Measurements from ENCODE around the gene PHTF2. TPM values are rescaled to one million over a fixed set of nuclear protein-coding genes. Genes with fewer than 3 reads are reported as not detected.

Gene PHTF2
- total and polyA plus RNA-seq, 2 donors (not counting 3 experiments of a cell fraction or from before 2014, with no cell fraction given), result 13.3 to 21.4 TPM

DNA sequence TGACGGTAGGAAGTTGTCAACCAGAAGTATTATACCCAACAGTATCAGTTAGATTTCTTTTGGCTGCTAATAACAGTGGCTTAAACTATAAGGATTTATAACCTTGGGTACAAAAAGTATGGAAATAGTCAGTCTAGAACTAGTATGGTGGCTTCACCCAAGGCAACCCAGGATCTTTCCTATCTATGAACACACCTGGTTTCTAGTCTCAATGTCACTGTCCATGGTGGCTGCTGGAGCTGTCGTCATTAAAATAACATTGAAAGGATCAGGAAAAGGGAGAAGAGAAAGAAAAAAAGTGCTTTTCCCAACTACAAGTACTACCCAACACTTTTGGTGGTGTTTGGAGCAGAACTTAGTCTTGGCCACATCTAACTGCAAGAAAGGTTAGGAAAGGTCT lies 27.7 kb downstream of the PHTF2 start:
- Histone ChIP-seq H3K4me1 (ENCODE audit: control insufficient read depth, extremely low read depth, insufficient read depth, low read length) (no peaks in the 10 kb centered on the region), H3K4me2 (ENCODE audit: insufficient read depth, low read length) (no peak overlapping the region), H3K27ac (ENCODE audit: insufficient read depth, low read depth, low read length) (no peak overlapping the region), H2AFZ (ENCODE audit: low read depth, low read length) (no peak overlapping the region), H3K4me3 (replicated peaks in 1 of 3; ENCODE audit: insufficient read depth in 1 of 3, low read depth in 1 of 3, low read length in 3 of 3) (no peak overlapping the region), H3K36me3 (ENCODE audit: control insufficient read depth in 2 of 2, extremely low read depth in 1 of 2, insufficient read depth in 2 of 2, low read length in 2 of 2) (no peaks in the 10 kb centered on the region), H3K27me3 (ENCODE audit: control insufficient read depth in 2 of 2, insufficient read depth in 2 of 2, low read length in 2 of 2) (no peaks in the 10 kb centered on the region), H4K20me1 (replicated peaks; ENCODE audit: control insufficient read depth, extremely low read depth, insufficient read depth, low read length) (no peaks in the 10 kb centered on the region), H3K9me3 (replicated peaks; ENCODE audit: control insufficient read depth, insufficient read depth, low read length) (peaks cover 1% of the 10 kb centered on the region), H3K9ac (replicated peaks; ENCODE audit: extremely low read depth, insufficient read depth, low read length) (no peak overlapping the region), H3K79me2 (ENCODE audit: control insufficient read depth, insufficient read depth, low read length) (peaks cover 12% of the 10 kb centered on the region), H3K9me1 (replicated peaks; ENCODE audit: control insufficient read depth, extremely low read depth, insufficient read depth, low read length) (no peaks in the 10 kb centered on the region)
- dilution Hi-C loops (cut with MboI; ENCODE audit: extremely low pct_ligation_motif_present, low sequenced_read_pairs) (no loop called here), intact Hi-C loops (cut with micrococcal nuclease) (no loop called here)
- no TSS peak for BruUV-seq (replicated peaks)
- TF ChIP-seq GATA2 (IDR thresholded peaks at IDR 0.05; ENCODE audit: insufficient read depth, insufficient read length, low read depth, low read length), result no peak
- TF ChIP-seq JUN (IDR thresholded peaks at IDR 0.05; ENCODE audit: borderline replicate concordance, insufficient read depth, insufficient read length, low read depth), result no peak
- TF ChIP-seq, protein P1, sequence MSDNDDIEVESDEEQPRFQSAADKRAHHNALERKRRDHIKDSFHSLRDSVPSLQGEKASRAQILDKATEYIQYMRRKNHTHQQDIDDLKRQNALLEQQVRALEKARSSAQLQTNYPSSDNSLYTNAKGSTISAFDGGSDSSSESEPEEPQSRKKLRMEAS (IDR thresholded peaks at IDR 0.05; ENCODE audit: insufficient read depth, insufficient read length), result no peak
- TF ChIP-seq POLR2A (IDR thresholded peaks at IDR 0.05; ENCODE audit: low read depth, low read length), result no peak
- TF ChIP-seq, protein P2, sequence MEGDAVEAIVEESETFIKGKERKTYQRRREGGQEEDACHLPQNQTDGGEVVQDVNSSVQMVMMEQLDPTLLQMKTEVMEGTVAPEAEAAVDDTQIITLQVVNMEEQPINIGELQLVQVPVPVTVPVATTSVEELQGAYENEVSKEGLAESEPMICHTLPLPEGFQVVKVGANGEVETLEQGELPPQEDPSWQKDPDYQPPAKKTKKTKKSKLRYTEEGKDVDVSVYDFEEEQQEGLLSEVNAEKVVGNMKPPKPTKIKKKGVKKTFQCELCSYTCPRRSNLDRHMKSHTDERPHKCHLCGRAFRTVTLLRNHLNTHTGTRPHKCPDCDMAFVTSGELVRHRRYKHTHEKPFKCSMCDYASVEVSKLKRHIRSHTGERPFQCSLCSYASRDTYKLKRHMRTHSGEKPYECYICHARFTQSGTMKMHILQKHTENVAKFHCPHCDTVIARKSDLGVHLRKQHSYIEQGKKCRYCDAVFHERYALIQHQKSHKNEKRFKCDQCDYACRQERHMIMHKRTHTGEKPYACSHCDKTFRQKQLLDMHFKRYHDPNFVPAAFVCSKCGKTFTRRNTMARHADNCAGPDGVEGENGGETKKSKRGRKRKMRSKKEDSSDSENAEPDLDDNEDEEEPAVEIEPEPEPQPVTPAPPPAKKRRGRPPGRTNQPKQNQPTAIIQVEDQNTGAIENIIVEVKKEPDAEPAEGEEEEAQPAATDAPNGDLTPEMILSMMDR (IDR thresholded peaks at IDR 0.05; ENCODE audit: extremely low read depth in 1 of 2, insufficient read depth in 1 of 2, low read depth in 1 of 2, low read length in 2 of 2), result no peak
- no peak for TF ChIP-seq MYC (IDR thresholded peaks at IDR 0.05; ENCODE audit: low read depth, low read length)
- FAIRE-seq (no peak), DNase-seq (ENCODE audit: low read depth, low spot score) (no peak)
- POLR2A ChIA-PET, result no interaction called here
- CTCF ChIA-PET, result interaction anchor here (1.3 to 1.8 kb wide), 2 partner anchors 8 to 14 kb away, joined by 3 to 4 read pairs; no protein-coding TSS in a partner anchor

DNA sequence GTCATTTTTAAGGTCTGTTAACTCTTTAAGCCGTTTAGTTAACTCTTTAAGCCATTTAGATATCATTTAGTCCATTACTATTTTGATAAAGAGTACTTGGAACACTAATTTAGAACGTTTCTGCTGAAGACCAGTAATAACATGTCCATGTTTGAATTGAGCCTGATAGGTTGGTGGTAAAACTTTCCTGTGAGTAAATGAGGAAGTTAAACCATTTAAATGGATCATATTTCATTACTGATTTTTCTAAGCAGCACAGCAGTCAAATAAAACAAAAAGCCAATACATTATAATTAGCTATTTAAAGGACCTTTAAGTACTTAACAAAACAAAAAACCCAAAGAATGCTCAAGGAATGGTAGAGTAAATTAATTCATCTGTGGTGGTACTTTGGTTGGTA lies 29.4 kb downstream of the PHTF2 start:
- Histone ChIP-seq H3K9me1 (replicated peaks; ENCODE audit: control insufficient read depth, extremely low read depth, insufficient read depth, low read length) (no peaks in the 10 kb centered on the region), H4K20me1 (replicated peaks; ENCODE audit: control insufficient read depth, extremely low read depth, insufficient read depth, low read length) (no peaks in the 10 kb centered on the region), H3K79me2 (ENCODE audit: control insufficient read depth, insufficient read depth, low read length) (no peaks in the 10 kb centered on the region), H3K4me2 (ENCODE audit: insufficient read depth, low read length) (no peak overlapping the region), H3K4me1 (ENCODE audit: control insufficient read depth, extremely low read depth, insufficient read depth, low read length) (no peaks in the 10 kb centered on the region), H3K9ac (replicated peaks; ENCODE audit: extremely low read depth, insufficient read depth, low read length) (no peak overlapping the region), H2AFZ (ENCODE audit: low read depth, low read length) (no peak overlapping the region), H3K27me3 (ENCODE audit: control insufficient read depth in 2 of 2, insufficient read depth in 2 of 2, low read length in 2 of 2) (no peaks in the 10 kb centered on the region), H3K4me3 (replicated peaks in 1 of 3; ENCODE audit: insufficient read depth in 1 of 3, low read depth in 1 of 3, low read length in 3 of 3) (no peak overlapping the region), H3K9me3 (replicated peaks; ENCODE audit: control insufficient read depth, insufficient read depth, low read length) (no peaks in the 10 kb centered on the region), H3K36me3 (ENCODE audit: control insufficient read depth in 2 of 2, extremely low read depth in 1 of 2, insufficient read depth in 2 of 2, low read length in 2 of 2) (no peaks in the 10 kb centered on the region), H3K27ac (ENCODE audit: insufficient read depth, low read depth, low read length) (no peak overlapping the region)
- ChIA-PET POLR2A (no interaction called here), CTCF (no interaction called here)
- no peak for TF ChIP-seq MYC (IDR thresholded peaks at IDR 0.05; ENCODE audit: low read depth, low read length)
- TF ChIP-seq JUN (IDR thresholded peaks at IDR 0.05; ENCODE audit: borderline replicate concordance, insufficient read depth, insufficient read length, low read depth), result no peak
- TF ChIP-seq FOS (IDR thresholded peaks at IDR 0.05; ENCODE audit: borderline replicate concordance, insufficient read depth, low read length), result no peak
- no peak for TF ChIP-seq EZH2 (IDR thresholded peaks at IDR 0.05; ENCODE audit: borderline replicate concordance, low read depth, low read length, severe bottlenecking)
- TF ChIP-seq POLR2AphosphoS5 (IDR thresholded peaks at IDR 0.05; ENCODE audit: insufficient read depth, low read depth, low read length), result no peak
- TF ChIP-seq, protein P1 (IDR thresholded peaks at IDR 0.05; ENCODE audit: insufficient read depth, insufficient read length), result no peak
- TF ChIP-seq, protein P2 (IDR thresholded peaks at IDR 0.05; ENCODE audit: extremely low read depth in 1 of 2, insufficient read depth in 1 of 2, low read depth in 1 of 2, low read length in 2 of 2), result no peak
- no peak for TF ChIP-seq GATA2 (IDR thresholded peaks at IDR 0.05; ENCODE audit: insufficient read depth, insufficient read length, low read depth, low read length)
- TF ChIP-seq POLR2A (IDR thresholded peaks at IDR 0.05; ENCODE audit: low read depth, low read length), result no peak
- dilution Hi-C loops (cut with MboI; ENCODE audit: extremely low pct_ligation_motif_present, low sequenced_read_pairs) (no loop called here), intact Hi-C loops (cut with micrococcal nuclease) (no loop called here)
- no TSS peak for BruUV-seq (replicated peaks)
- no peak for DNase-seq (ENCODE audit: low read depth, low spot score)
- no peak for FAIRE-seq
